A673 (cell line): ENCODE data around the gene ATP5F1C. TPM values are rescaled to one million over a fixed set of nuclear protein-coding genes. Genes with fewer than 3 reads are reported as not detected.

Experiments
- BruUV-seq: library from RNA; stranded (reverse); fragments of 400-500 nt; replicated peaks from 2 replicates; lab custom pipeline; 2021; lab: Mats Ljungman, UMichigan
- CTCF ChIA-PET: fragments of 300-600 bp; sonication (Branson Sonifier 250); formaldehyde crosslinking; loops from one replicate; lab custom pipeline; 2022; ENCODE audit warnings: antibody characterized with exemption; lab: Charles Lee
- POLR2A ChIA-PET: fragments of 300-600 bp; sonication (Branson Sonifier 250); formaldehyde crosslinking; loops from one replicate; lab custom pipeline; 2022; ENCODE audit warnings: antibody characterized with exemption; ENCODE audit not compliant: low non-redundant PET; lab: Charles Lee
- DNase-seq: peaks from one replicate; pipeline ENCODE4 v3.0.0-alpha.2; 2015; ENCODE audit warnings: low spot score
- H3K27ac ChIP-seq: fragments of 200-600 bp; sonication (generic); 2 replicates; pipeline ENCODE4 v1.5.1; 2016; ENCODE audit warnings: mixed run types, low read depth, mild to moderate bottlenecking, mixed read lengths, antibody characterized with exemption, low read length; ENCODE audit not compliant: poor library complexity, severe bottlenecking
- H3K27me3 ChIP-seq: fragments of 200-600 bp; sonication (generic); replicated peaks from 2 replicates; pipeline ENCODE4 v1.6.1; 2017; ENCODE audit warnings: mixed run types, low read depth, mild to moderate bottlenecking, mixed read lengths, antibody characterized with exemption, low read length; ENCODE audit not compliant: insufficient read depth, poor library complexity
- H3K36me3 ChIP-seq: fragments of 200-600 bp; sonication (generic); 2 replicates; pipeline ENCODE4 v1.6.1; 2016; ENCODE audit warnings: mixed run types, mild to moderate bottlenecking, mixed read lengths, antibody characterized with exemption, low read length; ENCODE audit not compliant: insufficient read depth, poor library complexity, severe bottlenecking
- H3K4me1 ChIP-seq: fragments of 200-600 bp; sonication (generic); 2 replicates; pipeline ENCODE4 v1.6.1; 2017; ENCODE audit warnings: mixed run types, mild to moderate bottlenecking, mixed read lengths, antibody characterized with exemption, low read length; ENCODE audit not compliant: insufficient read depth, poor library complexity, severe bottlenecking
- H3K4me3 ChIP-seq: fragments of 200-600 bp; sonication (generic); 2 replicates; pipeline ENCODE4 v1.5.1; 2016; ENCODE audit warnings: low read depth, mixed run types, mild to moderate bottlenecking, mixed read lengths, low read length; ENCODE audit not compliant: poor library complexity, severe bottlenecking
- H3K9me3 ChIP-seq: fragments of 200-600 bp; sonication (generic); 2 replicates; pipeline ENCODE4 v1.6.1; 2016; ENCODE audit warnings: mixed run types, low read depth, mild to moderate bottlenecking, mixed read lengths, antibody characterized with exemption, low read length; ENCODE audit not compliant: poor library complexity, severe bottlenecking
- CTCF ChIP-seq: fragments of 300-800, 200-600 bp; sonication (generic); conservative IDR thresholded peaks from 2 replicates; pipeline ENCODE4 v1.5.1; 2017; ENCODE audit warnings: low read depth, mild to moderate bottlenecking, antibody characterized with exemption, low read length, moderate library complexity, mixed read lengths
- EZH2 ChIP-seq: fragments of 200-600 bp; sonication (generic); IDR thresholded peaks from 2 replicates; pipeline ENCODE4 v1.6.1; 2017; ENCODE audit warnings: borderline replicate concordance, low read depth, mild to moderate bottlenecking, mixed read lengths, antibody characterized with exemption, low read length; ENCODE audit not compliant: poor library complexity, severe bottlenecking
- intact Hi-C: fragments of 100-400 bp; cut with micrococcal nuclease; formaldehyde crosslinking; loops from one replicate; pipeline ENCODE4 v1.10.0; 2022; ENCODE audit not compliant: unreplicated experiment
- total RNA-seq: library from RNA; stranded (reverse); gene quantifications from 2 replicates; pipeline ENCODE4 v1.2.3, GENCODE V29; 2021

ATP5F1C gene
- total RNA-seq, 1 experiment from 2014 or later = 401 TPM

- no TSS peak for BruUV-seq
- no peak for TF ChIP-seq CTCF
- TF ChIP-seq EZH2 = no peak
- intact Hi-C loops = no loop called here
Observed at GRCh38 chr10:7853226-7853842, 65.4 kb downstream of the ATP5F1C start.

GRCh38 chr10:7853890-7854289 is 65.9 kb downstream of the ATP5F1C start:
- ChIA-PET CTCF (no interaction called here), POLR2A (no interaction called here)
- Histone ChIP-seq H3K27me3 (no peaks in the 10 kb centered on the region), H3K4me3 (no peak overlapping the region), H3K4me1 (no peaks in the 10 kb centered on the region), H3K27ac (no peak overlapping the region), H3K9me3 (no peaks in the 10 kb centered on the region), H3K36me3 (no peaks in the 10 kb centered on the region)
- no TSS peak for BruUV-seq
- TF ChIP-seq CTCF (no peak), EZH2 (no peak)
- intact Hi-C loops = no loop called here
- no peak for DNase-seq

More at GRCh38 chr10:7853226-7853842, 65.4 kb downstream of the ATP5F1C start:
- Histone ChIP-seq H3K4me3 (no peak overlapping the region), H3K9me3 (no peaks in the 10 kb centered on the region), H3K4me1 (no peaks in the 10 kb centered on the region), H3K36me3 (no peaks in the 10 kb centered on the region), H3K27ac (no peak overlapping the region), H3K27me3 (no peaks in the 10 kb centered on the region)
- ChIA-PET POLR2A (no interaction called here), CTCF (no interaction called here)
- DNase-seq = no peak

GRCh38 chr10:7855205-7855604 is 67.2 kb downstream of the ATP5F1C start:
- ChIA-PET CTCF (no interaction called here), POLR2A (no interaction called here)
- no peak for DNase-seq
- no peak for TF ChIP-seq EZH2
- no peak for TF ChIP-seq CTCF
- Histone ChIP-seq H3K36me3 (no peaks in the 10 kb centered on the region), H3K9me3 (no peaks in the 10 kb centered on the region), H3K27me3 (no peaks in the 10 kb centered on the region), H3K4me3 (no peak overlapping the region), H3K27ac (no peak overlapping the region), H3K4me1 (no peaks in the 10 kb centered on the region)
- intact Hi-C loops = no loop called here
- no TSS peak for BruUV-seq
